GM18867 (cell line): ENCODE results near the gene PARD3.
"Not testable (repeated sequence)": the region's sequence is repeated elsewhere in the genome, so short reads cannot be mapped to it uniquely, and the experiment has no call there.

Source experiments
- ATAC-seq: cut with Tn5 transposase; IDR thresholded peaks from one replicate; pipeline ENCODE4 v1.9.1; 2021; ENCODE audit warnings: mild to moderate bottlenecking, moderate library complexity; ENCODE audit not compliant: unreplicated experiment

PARD3 gene

GRCh38 chr10:34281661-34282582 lies 533.2 kb downstream of the PARD3 start:
- peak; percentile 65 for ATAC-seq

DNA sequence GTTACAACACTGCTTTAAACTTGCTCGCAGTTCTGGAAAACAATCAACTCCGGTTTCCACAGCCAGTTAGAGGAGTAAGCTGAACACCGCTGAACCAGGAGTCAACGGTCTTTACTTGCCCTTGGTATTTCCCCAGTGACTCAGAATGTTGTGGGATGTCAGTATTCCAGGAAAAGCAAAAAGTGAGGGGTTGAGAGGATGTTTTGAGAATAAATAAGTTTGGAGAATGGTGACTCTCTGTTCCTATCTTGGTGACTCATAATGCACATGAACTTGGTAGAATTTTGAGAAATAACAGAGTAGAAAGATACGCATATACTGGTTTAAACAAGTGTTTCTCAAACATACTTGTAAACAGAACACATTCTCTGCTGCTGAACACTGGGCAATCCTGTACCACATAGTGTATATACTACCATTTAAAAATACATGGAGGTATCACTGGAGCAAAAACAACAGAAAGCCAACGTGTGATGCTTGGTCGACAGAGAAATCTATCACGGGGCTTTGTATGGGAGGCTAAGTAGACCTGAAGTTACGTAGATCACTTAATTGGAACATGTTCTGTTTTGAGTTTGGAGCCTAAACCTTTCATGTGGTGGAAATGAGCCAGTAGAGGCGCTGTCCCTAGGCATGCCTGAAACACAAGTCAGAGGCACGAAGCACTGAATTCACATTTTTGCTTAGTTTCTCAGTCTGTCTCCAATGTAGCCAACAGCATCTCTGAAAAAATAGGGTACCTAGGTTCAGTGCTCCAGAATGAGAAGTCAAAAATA lies 534.3 kb downstream of the PARD3 start:
- no peak for ATAC-seq

DNA sequence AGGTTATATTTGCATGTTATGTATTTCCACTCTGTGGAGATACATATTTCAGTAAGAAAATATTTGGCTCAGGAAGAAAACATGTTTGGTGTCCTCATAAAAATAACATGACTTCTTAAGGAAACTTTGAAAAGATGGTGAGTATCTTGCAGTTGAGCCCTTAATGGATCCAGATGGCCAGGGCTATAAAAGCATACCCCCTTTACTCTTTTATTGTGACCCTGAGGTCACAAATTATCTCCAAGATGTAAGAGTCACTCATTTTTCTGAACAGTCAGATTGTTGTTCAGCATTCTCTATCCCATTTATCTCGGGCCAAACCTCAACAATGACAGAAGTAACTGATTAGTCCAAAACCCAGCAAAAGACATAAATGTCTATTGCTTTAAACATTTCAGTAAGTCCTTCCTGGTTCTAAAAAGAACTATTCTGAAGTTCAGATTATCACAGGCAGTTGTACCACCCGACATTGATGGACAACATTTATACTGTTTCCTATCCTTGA lies 539.4 kb downstream of the PARD3 start:
- ATAC-seq, result no peak

GRCh38 chr10:34274906-34275305 lies 540.2 kb downstream of the PARD3 start:
- no peak for ATAC-seq

DNA sequence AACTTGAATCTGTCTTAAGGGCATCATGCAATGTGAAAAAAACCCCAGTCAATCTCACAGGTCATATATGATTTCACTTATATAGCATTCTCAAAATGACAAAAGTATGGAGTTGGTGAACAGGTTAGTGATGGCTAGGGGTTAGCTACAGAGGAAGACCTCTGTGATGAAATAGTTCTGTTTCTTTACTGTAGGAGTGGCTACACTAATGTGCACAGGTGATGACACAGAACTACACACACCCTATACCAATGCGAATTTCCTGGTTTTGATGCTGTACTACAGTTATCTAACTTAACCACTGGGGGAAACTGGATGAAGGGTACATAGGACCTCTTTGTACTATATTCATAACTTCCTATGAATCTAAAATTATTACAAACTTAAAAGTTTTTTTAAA lies 541.8 kb downstream of the PARD3 start:
- ATAC-seq, result no peak

DNA sequence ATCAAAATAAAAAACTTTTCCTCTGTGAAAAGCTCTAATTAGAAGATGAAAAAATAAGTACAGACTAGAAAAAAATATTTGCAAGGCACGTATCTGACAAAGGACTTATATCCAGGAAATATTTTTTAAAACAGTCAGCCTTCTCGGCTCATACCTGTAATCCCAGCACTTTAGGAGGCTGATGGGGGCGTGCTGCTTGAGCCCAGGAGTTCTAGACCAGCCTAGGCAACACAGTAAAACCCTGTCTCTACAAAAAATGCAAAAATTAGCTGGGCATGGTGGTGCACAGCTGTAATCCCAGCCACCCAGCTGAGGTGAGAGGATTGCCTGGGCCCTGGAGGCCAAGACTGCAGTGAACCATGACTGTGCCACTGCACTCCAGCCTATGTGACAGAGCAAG lies 542.8 kb downstream of the PARD3 start:
- no peak for ATAC-seq

GRCh38 chr10:34268410-34268809 lies 546.7 kb downstream of the PARD3 start:
- ATAC-seq, result not testable (repeated sequence)

- no peak for ATAC-seq
Measured at GRCh38 chr10:34262985-34263384, 552.1 kb downstream of the PARD3 start.

- no peak for ATAC-seq
Measured at GRCh38 chr10:34260904-34261303, 554.2 kb downstream of the PARD3 start.

DNA sequence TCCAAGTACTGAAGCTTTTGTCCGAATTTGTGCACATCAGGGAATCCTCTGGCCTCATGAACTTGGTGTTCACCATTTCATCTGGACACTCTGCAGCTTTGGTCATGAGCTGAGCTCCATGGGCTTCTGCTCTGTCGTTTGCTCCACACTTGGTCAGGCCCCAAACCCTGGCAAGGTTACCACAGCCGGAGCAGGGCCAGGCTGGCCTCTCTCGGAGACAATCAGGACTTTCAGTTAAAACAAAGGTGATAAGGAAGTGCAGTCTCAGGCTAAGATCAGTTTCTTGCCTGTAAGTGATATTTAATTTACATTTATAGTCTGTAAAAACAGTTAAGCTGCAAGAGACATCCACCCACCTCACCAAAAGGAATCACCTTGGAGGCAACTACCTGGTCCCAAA lies 558.9 kb downstream of the PARD3 start:
- no peak for ATAC-seq

DNA sequence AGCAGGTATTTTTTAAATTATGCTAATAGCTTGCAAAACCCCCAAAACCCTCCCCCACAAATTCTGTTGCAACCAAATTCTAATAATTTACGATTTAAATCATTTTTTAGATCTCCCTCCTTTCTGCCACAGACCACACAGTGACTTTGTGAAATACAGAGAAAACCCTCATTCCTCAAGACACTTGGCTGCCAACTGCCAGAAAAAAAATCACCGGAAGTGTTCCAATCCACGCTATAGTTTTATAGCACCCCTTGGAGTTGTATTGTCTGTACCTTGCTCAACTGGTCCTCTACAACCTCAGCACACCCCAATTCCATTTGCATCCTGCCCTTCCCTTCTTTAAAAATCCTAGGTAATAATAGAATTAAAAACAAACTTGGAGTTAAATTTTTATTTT lies 560.1 kb downstream of the PARD3 start:
- no peak for ATAC-seq

DNA sequence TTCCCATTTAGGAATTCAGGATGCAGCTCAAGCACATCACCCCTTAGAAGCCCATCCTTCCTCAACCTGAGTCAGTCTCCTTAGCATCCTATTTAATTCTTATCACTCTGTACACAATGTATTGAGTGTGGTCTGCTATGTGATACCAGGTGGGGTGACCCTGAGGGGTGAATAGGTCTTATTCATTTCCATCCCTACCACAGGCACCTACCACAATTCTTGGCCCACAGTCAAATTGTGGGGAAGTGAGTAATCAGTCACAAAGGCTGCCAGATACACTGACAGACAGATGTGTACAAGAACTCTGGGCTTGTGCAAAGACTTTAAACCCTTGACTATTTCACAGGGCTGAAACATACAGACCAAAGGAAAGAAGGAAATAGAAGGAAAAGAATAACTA lies 560.5 kb downstream of the PARD3 start:
- peak; percentile 80 for ATAC-seq

GRCh38 chr10:34252111-34252510 lies 563.0 kb downstream of the PARD3 start:
- no peak for ATAC-seq

DNA sequence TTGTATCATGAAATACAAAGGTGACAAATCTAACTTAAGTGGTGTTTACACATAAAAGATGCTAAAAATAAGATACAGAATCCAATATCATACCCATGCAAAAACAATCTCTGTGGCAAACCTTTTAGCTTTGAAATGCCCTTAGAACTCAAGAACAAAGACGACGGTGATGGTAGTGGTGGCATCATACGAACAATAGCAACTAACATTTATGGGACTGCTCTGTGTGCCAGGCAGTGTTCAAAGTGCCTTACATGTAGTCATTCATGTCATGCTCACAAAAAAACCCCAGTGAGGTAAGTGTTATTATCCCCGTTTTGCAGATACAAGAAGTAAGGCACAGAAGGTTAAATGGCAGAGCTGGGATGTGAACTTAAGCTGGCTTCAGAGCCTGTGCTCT lies 563.9 kb downstream of the PARD3 start:
- ATAC-seq, result no peak

DNA sequence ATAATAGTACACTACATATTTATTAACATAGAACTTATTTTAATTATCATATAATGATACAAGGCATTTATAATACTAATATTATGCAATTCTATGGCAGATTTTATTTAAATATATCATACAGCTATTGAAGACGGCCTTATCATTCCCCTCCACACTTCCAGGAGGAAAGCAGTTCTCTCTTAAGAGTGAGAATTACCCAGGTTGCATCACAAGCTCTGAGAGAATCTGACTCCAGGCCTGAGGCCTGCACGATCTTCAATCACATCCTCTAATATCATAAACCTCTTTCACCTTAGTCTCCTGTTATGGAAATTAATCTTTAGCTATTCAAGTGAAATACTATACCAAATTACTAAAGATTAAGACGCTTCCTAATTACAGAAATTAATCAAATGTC lies 564.4 kb downstream of the PARD3 start:
- ATAC-seq, result no peak

DNA sequence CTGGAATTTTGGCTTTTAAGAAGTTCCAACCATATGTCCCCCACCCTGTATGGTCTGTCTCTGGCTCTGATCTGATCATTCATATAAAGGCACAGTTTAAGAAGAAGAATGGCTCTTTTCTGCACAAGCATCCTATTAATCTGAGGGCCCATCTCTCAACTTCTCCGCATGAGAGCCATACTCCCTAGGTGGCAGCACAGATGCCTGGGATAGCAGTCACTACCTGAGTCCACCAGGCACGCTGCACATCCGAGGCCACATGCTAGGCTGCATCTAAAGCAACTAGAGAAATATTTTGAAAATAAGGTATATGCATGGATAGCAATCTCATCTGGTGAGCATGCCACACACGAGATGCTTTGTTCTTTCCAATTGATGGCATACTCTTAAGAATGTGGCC lies 565.5 kb downstream of the PARD3 start:
- ATAC-seq, result no peak

DNA sequence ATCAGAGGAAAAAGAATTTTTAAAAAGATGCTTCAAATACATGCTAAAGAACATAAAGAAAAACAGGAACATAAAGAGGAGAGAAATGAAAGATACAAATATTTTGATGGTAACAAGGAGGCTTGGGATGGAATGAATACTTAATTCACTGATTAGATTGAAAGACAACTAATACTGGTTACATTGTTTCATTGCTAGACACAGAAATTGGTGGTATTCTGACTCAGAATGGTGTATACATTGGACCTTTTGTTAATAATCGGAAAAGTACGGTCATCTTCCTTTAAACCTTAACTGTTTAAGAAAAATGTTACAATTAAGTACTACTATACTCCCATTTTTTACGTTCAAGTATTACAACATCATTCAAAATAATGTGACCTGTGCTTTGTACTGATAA lies 567.5 kb downstream of the PARD3 start:
- ATAC-seq, result no peak

DNA sequence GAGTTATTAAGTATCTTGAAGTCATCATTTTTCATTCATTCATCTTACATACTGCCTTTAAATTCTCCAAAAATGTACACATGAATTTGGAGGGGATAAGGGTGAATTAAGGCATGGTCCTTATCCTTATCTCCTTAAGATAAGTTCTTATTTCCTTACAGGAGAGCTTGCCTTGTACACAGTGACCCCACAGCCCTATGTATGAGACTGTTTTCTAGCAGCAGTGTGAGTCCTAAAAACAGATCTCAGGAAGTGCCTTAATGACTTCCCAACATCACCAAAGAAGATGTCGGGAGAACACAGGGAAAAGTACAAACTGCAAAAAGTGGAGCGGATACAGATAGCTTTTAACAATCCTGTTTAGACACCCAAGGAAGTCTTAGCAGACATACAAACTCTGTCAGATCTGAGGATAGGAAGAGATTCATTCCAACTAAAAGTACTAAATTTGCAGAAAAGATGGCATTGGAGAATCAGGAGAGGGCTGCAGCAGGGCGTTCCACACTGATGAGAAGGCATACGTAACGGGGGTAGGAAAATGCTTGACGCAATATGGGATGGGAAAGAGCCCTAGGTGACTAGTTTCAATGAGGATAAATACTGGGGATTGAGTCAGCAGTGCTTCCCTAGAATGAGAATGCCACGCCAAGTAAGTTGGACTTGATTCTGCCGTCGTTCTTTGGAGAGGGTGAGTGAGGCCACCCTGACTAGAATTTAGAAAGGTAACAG lies 570.2 kb downstream of the PARD3 start:
- ATAC-seq, result no peak

- ATAC-seq, result no peak
Measured at GRCh38 chr10:34241226-34242000, 573.7 kb downstream of the PARD3 start.

DNA sequence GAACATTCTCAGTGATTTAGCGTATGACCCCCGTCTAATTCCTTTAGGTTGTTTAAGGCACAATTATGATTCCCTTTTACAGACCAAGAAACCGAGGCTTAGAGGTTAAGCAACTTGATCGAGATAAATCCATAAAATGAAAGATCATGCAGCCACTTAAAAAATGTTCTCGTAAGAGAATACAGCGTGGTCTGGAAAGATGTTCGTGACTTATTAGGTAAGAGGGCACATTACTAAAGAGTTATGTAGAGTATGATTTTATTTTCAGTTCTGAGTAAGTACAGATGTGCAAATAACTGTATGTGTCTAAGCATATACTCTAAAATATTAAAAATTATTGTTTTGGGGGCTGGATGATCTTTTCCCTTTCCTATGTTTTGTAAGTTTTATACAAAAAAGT lies 575.1 kb downstream of the PARD3 start:
- no peak for ATAC-seq
